Skin of body (tissue), 2 donors: Measurements from ENCODE around the gene VEGFA. TPM values are rescaled to one million over a fixed set of nuclear protein-coding genes. Genes with fewer than 3 reads are reported as not detected.

Source experiments
- DNase-seq: peaks from one replicate; lab custom pipeline; 2025; lab: John Stamatoyannopoulos, UW
- total RNA-seq: library from RNA; depleted of rRNA; stranded (reverse); fragments of >200 nt; gene quantifications from one replicate; pipeline ENCODE4 v1.2.3, GENCODE V29; 2014

The VEGFA gene
- total RNA-seq, 1 donor from 2014 or later, result 141 TPM

DNA sequence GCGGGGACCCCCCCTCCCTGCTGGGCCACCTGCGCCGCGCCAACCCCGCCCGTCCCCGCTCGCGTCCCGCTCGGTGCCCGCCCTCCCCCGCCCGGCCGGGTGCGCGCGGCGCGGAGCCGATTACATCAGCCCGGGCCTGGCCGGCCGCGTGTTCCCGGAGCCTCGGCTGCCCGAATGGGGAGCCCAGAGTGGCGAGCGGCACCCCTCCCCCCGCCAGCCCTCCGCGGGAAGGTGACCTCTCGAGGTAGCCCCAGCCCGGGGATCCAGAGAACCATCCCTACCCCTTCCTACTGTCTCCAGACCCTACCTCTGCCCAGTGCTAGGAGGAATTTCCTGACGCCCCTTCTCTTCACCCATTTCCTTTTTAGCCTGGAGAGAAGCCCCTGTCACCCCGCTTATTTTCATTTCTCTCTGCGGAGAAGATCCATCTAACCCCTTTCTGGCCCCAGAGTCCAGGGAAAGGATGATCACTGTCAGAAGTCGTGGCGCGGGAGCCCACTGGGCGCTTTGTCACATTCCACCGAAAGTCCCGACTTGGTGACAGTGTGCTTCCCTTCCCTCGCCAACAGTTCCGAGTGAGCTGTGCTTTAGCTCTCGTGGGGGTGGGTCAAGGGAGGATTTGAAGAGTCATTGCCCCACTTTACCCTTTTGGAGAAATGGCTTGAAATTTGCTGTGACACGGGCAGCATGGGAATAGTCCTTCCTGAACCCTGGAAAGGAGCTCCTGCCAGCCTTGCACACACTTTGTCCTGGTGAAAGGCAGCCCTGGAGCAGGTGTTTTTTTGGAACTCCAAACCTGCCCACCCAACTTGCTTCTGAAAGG lies 2.1 kb downstream of the VEGFA start:
- DNase-seq, result peak; percentile 33

DNA sequence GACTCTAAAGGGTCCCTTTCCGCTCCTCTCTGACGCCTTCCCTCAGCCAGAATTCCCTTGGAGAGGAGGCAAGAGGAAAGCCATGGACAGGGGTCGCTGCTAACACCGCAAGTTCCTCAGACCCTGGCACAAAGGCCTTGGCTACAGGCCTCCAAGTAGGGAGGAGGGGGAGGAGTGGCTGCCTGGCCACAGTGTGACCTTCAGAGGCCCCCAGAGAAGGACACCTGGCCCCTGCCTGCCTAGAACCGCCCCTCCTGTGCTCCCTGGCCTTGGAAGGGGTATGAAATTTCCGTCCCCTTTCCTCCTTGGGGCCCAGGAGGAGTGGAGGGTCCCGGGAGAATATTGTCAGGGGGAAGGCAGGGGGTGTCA lies 2.7 kb downstream of the VEGFA start:
- peak; percentile 4 for DNase-seq

DNA sequence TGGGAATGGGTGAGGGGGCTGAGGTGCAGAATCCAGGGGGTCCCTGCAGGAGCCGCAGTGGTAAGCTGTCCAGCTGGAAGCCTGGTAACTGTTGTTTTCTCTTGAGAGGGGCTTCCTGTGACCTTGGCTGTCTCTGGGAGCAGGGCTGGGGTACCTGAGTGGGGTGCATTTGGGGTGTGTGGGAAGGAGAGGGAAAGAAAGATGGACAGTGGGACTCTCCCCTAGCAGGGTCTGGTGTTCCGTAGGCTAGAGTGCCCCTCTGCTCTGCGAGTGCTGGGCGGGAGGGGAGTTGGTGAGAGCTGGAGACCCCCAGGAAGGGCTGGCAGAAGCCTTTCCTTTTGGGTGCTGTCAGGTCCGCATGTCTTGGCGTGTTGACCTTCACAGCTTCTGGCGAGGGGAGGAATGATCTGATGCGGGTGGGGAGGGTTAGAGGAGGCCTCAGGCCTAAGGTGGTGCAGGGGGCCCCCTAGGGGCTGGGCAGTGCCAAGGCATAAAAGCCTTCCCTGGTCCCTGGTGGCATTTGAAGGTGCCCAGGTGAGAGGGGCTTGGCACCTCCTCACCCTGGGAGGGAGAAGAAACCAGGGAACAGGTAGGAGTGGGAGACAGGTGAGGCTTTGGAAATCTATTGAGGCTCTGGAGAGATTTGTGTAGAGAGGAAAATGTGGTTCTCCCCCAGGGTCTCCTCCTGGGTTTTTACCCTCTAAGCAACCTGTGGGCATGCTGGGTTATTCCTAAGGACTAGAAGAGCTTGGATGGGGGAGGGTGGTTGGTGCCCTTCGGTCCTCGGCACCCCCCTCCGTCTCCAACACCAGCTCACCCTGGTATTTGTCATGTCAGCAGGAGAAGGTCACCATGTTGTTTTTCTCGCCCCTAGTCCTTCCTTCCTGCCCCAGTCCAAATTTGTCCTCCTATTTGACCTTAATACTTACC lies 3.3 kb downstream of the VEGFA start:
- peak; percentile 21 for DNase-seq

DNA sequence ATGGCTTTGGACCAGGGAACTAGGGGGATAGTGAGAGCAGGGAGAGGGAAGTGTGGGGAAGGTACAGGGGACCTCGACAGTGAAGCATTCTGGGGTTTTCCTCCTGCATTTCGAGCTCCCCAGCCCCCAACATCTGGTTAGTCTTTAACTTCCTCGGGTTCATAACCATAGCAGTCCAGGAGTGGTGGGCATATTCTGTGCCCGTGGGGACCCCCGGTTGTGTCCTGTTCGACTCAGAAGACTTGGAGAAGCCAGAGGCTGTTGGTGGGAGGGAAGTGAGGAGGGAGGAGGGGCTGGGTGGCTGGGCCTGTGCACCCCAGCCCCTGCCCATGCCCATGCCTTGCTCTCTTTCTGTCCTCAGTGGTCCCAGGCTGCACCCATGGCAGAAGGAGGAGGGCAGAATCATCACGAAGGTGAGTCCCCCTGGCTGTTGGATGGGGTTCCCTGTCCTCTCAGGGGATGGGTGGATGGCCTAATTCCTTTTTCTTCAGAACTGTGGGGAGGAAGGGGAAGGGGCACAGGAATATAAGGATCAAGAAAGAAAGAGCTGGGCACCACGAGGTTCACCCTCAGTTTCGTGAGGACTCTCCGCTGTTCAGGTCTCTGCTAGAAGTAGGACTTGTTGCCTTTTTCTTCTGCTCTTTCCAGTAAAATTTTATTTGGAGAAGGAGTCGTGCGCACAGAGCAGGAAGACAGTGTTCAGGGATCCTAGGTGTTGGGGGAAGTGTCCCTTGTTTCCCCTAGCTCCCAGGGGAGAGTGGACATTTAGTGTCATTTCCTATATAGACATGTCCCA lies 4.2 kb downstream of the VEGFA start:
- DNase-seq, result no peak

DNA sequence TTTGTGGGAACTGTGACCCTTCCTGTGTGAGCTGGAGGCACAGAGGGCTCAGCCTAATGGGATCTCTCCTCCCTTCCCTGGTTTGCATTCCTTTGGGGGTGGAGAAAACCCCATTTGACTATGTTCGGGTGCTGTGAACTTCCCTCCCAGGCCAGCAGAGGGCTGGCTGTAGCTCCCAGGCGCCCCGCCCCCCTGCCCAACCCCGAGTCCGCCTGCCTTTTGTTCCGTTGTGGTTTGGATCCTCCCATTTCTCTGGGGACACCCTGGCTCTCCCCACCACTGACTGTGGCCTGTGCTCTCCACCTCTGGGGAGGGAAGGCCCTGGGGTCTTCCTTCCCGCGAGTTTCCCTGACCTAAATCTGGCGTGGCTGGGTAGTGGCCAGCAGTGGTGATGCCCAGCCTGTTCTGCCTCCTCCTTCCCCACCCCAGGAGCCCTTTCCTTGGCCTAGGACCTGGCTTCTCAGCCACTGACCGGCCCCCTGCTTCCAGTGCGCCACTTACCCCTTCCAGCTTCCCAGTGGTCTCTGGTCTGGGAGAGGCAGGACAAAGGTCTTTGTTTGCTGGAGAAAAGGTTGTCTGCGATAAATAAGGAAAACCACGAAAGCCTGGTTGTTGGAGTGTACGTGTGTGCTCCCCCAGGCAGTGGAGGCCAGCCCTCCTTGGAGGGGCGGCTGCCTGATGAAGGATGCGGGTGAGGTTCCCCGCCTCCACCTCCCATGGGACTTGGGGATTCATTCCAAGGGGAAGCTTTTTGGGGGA lies 4.9 kb downstream of the VEGFA start:
- DNase-seq, result peak; percentile 35

DNA sequence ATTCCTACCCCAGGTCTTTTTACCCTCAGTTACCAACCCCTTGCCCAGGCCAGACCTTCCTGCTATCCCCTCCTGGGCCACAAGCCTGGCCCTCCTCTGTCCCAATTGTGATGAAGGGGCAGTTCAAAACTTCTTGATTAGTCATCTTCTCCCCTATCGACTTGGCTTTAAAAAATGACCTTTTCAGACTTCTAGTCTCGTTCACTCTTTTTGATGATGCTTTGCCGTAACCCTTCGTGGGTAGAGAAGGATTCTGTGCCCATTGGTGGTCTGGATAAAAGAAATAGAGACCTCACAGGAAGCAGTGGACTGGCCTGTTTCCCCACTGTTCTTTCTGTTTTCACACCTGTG lies 5.5 kb downstream of the VEGFA start:
- no peak for DNase-seq

DNA sequence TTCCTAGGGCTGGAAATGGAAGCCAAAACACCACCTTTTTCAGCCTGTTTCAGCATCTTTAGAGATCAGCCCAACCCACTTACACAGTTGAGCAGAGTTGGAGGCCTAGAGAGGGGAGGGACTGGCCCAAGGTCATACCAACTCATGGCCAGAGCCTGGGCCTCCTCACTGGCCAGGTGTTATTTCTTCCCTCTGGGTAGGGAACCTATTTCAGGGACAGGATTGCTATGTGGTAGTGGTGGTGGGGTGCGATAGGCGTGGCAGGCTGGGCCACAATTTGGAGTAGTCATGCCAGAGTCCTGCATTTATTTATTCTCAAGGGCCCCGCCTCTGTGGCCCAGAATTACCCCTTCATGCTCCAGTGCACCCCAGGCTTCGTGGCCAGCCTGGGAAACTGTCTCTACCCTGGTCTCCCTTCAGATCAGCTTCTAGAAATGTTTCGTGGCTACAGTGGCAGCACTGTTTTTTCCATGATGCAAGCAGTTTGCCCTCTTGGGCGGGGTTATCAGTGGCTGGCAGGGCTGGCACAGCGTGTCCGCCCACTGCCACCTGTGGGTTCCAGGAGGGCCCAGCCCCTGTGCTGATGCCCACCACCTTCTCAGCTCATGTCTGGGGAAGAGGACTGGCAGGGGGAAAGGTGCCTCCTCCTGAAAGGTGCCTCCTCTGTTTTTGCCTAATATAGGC lies 6.2 kb downstream of the VEGFA start:
- DNase-seq, result no peak

DNA sequence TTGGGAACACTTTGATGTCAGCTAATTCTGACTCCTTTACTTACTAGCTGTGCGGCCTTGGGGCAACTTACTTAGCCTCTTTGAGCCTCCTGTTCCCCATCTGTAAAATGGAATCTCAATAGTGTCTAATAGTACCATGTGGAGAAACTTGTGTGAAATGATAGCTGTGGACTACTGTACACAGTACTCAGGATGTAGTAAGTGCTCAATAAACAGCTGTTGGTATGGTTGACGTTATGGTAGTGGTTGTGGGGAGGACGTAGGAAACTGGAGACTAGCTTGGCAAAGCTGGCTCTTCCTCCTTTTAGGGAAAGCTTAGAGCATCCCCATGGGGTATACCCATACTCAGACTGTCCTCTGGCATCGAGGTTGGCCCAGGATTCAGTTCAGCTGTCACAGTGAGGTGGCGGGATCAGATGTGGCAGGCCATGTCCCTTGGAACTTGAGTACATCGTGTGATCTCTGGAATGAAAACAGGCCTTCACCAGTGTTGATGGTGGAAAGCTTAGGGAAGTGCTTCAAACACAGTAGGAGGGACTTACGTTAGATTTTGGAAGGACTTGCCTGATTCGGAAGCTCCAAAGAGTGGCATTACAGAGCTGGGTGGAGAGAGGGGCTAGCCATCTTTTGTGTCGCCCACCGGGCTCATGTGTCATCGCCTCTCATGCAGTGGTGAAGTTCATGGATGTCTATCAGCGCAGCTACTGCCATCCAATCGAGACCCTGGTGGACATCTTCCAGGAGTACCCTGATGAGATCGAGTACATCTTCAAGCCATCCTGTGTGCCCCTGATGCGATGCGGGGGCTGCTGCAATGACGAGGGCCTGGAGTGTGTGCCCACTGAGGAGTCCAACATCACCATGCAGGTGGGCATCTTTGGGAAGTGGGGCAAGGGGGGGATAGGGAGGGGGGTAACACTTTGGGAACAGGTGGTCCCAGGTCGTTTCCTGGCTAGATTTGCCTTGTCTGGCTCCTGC lies 7.1 kb downstream of the VEGFA start:
- no peak for DNase-seq

DNA sequence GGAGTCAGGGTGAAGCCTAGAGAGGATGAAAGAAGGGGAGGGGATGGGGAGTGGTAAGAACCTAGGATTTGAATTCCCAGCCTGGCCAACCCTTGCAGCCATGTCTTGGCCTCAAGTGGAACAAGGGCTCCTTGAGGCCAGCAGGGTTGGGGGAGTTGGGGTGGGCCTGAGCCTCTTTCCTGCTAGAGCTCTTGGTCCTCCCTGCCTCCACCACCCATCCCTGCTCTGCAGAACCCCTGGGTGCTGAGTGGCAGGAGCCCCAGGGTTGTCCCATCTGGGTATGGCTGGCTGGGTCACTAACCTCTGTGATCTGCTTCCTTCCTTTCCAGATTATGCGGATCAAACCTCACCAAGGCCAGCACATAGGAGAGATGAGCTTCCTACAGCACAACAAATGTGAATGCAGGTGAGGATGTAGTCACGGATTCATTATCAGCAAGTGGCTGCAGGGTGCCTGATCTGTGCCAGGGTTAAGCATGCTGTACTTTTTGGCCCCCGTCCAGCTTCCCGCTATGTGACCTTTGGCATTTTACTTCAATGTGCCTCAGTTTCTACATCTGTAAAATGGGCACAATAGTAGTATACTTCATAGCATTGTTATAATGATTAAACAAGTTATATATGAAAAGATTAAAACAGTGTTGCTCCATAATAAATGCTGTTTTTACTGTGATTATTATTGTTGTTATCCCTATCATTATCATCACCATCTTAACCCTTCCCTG lies 8.3 kb downstream of the VEGFA start:
- no peak for DNase-seq

DNA sequence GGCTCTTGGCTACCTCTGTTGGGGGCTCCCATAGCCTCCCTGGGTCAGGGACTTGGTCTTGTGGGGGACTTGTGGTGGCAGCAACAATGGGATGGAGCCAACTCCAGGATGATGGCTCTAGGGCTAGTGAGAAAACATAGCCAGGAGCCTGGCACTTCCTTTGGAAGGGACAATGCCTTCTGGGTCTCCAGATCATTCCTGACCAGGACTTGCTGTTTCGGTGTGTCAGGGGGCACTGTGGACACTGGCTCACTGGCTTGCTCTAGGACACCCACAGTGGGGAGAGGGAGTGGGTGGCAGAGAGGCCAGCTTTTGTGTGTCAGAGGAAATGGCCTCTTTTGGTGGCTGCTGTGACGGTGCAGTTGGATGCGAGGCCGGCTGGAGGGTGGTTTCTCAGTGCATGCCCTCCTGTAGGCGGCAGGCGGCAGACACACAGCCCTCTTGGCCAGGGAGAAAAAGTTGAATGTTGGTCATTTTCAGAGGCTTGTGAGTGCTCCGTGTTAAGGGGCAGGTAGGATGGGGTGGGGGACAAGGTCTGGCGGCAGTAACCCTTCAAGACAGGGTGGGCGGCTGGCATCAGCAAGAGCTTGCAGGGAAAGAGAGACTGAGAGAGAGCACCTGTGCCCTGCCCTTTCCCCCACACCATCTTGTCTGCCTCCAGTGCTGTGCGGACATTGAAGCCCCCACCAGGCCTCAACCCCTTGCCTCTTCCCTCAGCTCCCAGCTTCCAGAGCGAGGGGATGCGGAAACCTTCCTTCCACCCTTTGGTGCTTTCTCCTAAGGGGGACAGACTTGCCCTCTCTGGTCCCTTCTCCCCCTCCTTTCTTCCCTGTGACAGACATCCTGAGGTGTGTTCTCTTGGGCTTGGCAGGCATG lies 9.2 kb downstream of the VEGFA start:
- no peak for DNase-seq

DNA sequence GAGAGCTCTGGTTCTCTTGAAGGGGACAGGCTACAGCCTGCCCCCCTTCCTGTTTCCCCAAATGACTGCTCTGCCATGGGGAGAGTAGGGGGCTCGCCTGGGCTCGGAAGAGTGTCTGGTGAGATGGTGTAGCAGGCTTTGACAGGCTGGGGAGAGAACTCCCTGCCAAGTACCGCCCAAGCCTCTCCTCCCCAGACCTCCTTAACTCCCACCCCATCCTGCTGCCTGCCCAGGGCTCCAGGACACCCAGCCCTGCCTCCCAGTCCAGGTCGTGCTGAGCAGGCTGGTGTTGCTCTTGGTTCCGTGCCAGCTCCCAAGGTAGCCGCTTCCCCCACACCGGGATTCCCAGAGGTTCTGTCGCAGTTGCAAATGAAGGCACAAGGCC lies 9.8 kb downstream of the VEGFA start:
- DNase-seq, result no peak

DNA sequence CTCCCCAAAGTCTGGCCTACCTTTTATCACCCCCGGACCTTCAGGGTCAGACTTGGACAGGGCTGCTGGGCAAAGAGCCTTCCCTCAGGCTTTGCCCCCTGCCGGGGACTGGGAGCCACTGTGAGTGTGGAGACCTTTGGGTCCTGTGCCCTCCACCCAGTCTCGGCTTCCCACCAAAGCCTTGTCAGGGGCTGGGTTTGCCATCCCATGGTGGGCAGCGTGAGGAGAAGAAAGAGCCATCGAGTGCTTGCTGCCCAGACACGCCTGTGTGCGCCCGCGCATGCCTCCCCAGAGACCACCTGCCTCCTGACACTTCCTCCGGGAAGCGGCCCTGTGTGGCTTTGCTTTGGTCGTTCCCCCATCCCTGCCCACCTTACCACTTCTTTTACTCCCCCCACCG lies 10.3 kb downstream of the VEGFA start:
- no peak for DNase-seq

DNA sequence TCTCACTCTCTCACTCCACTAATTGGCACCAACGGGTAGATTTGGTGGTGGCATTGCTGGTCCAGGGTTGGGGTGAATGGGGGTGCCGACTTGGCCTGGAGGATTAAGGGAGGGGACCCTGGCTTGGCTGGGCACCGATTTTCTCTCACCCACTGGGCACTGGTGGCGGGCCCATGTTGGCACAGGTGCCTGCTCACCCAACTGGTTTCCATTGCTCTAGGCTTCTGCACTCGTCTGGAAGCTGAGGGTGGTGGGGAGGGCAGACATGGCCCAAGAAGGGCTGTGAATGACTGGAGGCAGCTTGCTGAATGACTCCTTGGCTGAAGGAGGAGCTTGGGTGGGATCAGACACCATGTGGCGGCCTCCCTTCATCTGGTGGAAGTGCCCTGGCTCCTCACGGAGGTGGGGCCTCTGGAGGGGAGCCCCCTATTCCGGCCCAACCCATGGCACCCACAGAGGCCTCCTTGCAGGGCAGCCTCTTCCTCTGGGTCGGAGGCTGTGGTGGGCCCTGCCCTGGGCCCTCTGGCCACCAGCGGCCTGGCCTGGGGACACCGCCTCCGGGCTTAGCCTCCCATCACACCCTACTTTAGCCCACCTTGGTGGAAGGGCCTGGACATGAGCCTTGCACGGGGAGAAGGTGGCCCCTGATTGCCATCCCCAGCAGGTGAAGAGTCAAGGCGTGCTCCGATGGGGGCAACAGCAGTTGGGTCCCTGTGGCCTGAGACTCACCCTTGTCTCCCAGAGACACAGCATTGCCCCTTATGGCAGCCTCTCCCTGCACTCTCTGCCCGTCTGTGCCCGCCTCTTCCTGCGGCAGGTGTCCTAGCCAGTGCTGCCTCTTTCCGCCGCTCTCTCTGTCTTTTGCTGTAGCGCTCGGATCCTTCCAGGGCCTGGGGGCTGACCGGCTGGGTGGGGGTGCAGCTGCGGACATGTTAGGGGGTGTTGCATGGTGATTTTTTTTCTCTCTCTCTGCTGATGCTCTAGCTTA lies 11.2 kb downstream of the VEGFA start:
- DNase-seq, result no peak

DNA sequence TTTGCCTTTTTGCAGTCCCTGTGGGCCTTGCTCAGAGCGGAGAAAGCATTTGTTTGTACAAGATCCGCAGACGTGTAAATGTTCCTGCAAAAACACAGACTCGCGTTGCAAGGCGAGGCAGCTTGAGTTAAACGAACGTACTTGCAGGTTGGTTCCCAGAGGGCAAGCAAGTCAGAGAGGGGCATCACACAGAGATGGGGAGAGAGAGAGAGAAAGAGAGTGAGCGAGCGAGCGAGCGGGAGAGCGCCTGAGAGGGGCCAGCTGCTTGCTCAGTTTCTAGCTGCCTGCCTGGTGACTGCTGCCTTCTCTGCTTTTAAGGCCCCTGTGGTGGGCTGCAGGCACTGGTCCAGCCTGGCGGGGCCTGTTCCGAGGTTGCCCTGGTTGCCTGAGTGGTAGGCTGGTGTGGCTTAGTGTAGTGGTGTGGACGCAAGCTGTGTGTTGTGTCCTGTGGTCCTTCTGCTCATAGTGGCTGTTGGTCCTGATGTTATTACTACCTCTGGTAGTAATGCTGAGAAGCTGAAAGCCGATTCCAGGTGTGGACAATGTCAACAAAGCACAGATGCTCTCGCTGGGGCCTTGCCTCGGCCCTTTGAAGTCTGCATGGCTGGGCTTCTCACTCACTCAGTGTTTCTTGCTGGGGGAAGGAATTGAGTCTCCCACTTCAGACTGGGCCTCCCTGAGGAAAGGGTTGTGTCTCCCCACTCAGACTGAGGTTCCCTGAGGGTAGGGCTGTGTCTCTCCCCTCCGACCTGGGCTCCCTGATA lies 12.1 kb downstream of the VEGFA start:
- DNase-seq, result no peak

DNA sequence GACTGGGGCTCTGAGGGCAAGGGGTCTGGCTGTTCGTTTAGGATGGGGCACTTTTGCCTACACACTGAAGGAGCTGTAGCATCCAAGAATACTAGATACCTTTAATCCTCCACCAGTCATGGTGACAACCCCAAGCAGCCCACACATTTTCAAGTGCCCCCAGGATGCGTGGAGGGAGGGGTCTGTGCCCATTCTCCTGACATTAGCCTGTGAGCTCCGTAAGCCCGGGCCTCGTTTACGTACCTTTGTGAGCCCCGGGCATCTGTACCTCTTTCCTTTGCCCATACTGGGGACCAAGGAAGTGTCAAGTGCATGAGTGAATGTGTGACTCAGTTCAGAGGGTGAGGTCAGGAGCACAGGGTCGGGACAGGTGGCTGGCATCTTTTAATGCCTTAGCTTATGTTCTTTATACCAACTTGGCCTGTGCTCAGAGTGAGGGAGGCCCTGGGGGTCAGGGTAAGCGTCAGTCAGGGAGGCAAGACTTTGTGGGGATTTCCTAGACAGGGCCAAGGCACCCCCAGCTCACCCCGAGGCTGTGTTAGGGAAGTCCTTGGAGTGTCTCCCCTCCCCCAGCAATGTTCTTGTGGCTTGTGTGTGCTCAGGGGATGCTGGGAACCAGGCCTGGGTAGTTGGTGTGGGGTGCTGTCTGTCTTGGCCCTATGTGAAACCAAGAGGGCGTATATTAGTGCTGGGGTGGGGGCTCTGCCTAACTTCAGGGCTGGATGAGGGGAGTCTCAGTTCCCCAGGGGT lies 12.9 kb downstream of the VEGFA start:
- DNase-seq, result no peak
